Measurements from ENCODE around the gene TFEB. TPM values are rescaled to one million over a fixed set of nuclear protein-coding genes. Genes with fewer than 3 reads are reported as not detected.

Gene TFEB
- total and polyA plus RNA-seq, 4 donors = 13.3 to 38.4 (median 27.8) TPM

DNA sequence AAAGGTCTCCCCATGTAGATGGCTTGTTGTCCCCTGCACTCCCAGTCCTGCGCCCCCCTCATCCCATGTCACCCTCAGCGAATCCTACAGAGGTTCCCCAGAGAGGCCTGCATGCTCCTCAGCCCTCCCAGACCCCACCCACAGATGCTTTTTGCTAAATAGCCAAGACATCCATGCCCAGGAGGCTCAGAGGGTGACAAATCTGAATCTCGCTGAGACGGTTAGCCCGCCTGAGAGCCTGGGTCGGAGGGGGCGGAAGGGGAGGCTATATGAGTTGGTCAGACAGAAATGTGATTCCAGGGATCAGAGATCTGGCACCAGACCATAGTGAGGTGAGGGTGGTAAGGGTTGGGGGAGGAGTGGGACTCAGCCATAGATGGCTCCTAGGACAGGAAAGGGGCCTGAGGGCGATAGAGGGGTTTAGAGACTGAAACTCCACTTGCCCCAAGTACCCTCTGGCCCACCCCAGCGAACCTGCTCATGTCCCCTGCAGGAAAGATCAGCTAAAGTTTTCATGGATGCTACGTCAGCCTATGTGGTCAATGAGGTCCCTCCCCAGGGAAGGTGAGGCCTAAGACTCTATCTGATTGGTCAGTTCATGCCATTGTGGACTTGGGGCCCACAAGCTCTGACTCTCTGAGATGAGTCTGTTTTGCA is 33.2 kb downstream of the TFEB start:
- H3K36me3 ChIP-seq (ENCODE audit: control insufficient read depth in 4 of 4, insufficient read depth in 4 of 4, low read length in 4 of 4) = peaks cover 0 to 8% (median 0%) of the 10 kb centered on the region in 4 donors
- DNase-seq = no peak
- ATAC-seq (ENCODE audit: insufficient read depth, low FRiP score) = no peak
- H3K9ac ChIP-seq (ENCODE audit: insufficient read depth in 1 of 2, low read length in 2 of 2) = no peak overlapping the region
- no peak overlapping the region for H3K4me3 ChIP-seq
- H3K27ac ChIP-seq (ENCODE audit: low read depth in 1 of 2, low read length in 1 of 2) = no peak overlapping the region
- TF ChIP-seq, protein P1, sequence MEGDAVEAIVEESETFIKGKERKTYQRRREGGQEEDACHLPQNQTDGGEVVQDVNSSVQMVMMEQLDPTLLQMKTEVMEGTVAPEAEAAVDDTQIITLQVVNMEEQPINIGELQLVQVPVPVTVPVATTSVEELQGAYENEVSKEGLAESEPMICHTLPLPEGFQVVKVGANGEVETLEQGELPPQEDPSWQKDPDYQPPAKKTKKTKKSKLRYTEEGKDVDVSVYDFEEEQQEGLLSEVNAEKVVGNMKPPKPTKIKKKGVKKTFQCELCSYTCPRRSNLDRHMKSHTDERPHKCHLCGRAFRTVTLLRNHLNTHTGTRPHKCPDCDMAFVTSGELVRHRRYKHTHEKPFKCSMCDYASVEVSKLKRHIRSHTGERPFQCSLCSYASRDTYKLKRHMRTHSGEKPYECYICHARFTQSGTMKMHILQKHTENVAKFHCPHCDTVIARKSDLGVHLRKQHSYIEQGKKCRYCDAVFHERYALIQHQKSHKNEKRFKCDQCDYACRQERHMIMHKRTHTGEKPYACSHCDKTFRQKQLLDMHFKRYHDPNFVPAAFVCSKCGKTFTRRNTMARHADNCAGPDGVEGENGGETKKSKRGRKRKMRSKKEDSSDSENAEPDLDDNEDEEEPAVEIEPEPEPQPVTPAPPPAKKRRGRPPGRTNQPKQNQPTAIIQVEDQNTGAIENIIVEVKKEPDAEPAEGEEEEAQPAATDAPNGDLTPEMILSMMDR (IDR thresholded peaks at IDR 0.05; ENCODE audit: control extremely low read depth, extremely low read depth) = no peak
- H3K9me3 ChIP-seq (ENCODE audit: control insufficient read depth in 4 of 4, insufficient read depth in 3 of 4, low read length in 3 of 4) = no peaks in the 10 kb centered on the region
- peaks cover 0 to 22% (median 9%) of the 10 kb centered on the region in 5 donors for H3K4me1 ChIP-seq (ENCODE audit: control insufficient read depth in 5 of 5, insufficient read depth in 5 of 5, low read length in 5 of 5)
- 96 to 97% methylated on average over 10 of the region's 10 CpGs for WGBS, 2 donors
- H3K27me3 ChIP-seq (ENCODE audit: control insufficient read depth in 3 of 3, insufficient read depth in 3 of 3, low read length in 2 of 3) = no peaks in the 10 kb centered on the region

DNA sequence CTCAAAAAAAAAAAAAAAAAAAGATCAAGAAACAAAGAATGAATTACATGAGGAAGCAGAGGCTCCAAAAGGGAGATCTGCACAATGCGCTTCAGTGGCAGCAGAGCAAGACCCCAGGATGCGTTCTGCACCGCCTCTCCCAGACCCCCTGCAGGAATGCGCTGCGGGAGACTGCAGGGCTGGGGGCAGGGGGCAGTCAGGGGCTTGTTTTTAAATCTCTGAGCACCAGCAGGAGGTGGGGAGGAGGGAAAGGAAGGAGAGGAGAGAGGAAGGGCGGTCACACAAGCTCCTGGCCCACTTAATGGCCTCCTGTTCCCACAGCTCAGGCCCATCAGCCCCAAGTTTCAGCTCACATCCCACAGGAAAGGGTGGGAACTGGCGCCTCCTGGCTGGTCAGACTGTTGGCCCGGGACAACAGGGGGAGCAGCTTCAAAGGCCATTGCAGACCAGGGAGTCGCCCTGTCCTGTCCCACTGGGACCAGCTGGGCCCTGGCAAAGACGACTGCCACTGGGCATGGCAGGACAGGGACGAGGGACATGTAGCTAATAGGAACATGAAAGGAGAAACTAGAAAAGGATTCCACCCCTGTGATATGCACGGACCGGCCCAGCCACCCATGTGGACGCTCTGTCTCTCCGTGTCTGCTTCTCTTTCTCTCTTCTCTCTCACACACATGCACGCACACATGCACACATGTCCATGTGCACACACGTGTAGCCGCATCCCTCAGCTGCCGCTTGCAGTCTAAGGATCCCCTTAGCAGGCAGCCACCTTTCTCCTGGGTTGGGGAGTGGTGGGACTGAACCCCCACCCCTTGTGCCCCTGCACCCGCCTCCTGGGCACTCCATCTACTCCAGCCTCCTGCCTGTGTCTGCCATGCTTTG is 34.7 kb downstream of the TFEB start:
- no peak overlapping the region for H3K4me3 ChIP-seq
- DNase-seq (no peak), ATAC-seq (ENCODE audit: insufficient read depth, low FRiP score) (no peak)
- peaks cover 0 to 12% (median 6%) of the 10 kb centered on the region in 5 donors for H3K4me1 ChIP-seq (ENCODE audit: control insufficient read depth in 5 of 5, insufficient read depth in 5 of 5, low read length in 5 of 5)
- no peak overlapping the region for H3K27ac ChIP-seq (ENCODE audit: low read depth in 1 of 2, low read length in 1 of 2)
- H3K9ac ChIP-seq (ENCODE audit: insufficient read depth in 1 of 2, low read length in 2 of 2) = no peak overlapping the region
- TF ChIP-seq, protein P1 (IDR thresholded peaks at IDR 0.05; ENCODE audit: control extremely low read depth, extremely low read depth) = no peak
- H3K27me3 ChIP-seq (ENCODE audit: control insufficient read depth in 3 of 3, insufficient read depth in 3 of 3, low read length in 2 of 3) = no peaks in the 10 kb centered on the region
- peaks cover 0 to 9% (median 0%) of the 10 kb centered on the region in 4 donors for H3K36me3 ChIP-seq (ENCODE audit: control insufficient read depth in 4 of 4, insufficient read depth in 4 of 4, low read length in 4 of 4)
- WGBS, 2 donors = 86 to 93% methylated on average over 19 to 20 of the region's 20 CpGs
- H3K9me3 ChIP-seq (ENCODE audit: control insufficient read depth in 4 of 4, insufficient read depth in 3 of 4, low read length in 3 of 4) = no peaks in the 10 kb centered on the region

DNA sequence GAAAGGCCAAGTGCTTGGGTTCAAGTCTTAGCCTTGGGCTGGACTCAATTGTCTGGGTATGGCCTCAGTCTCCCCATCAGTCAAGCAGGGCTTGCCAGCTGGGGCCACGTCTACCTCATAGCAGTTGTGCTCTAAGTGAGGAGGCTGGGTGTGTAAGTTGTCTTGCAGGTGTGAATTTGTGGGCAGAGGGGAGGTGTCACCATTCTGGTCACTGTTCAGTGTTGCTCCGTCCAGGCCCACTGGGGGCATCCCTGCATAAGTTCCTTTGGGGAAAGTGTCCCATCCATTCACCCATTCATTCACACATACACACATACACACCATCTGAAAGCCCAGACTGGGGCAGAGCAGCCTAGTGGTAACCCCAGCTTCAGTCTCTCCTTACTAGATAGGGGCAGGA is 36.3 kb downstream of the TFEB start:
- Histone ChIP-seq H3K9me3 (ENCODE audit: control insufficient read depth in 4 of 4, insufficient read depth in 3 of 4, low read length in 3 of 4) (no peaks in the 10 kb centered on the region), H3K36me3 (ENCODE audit: control insufficient read depth in 4 of 4, insufficient read depth in 4 of 4, low read length in 4 of 4) (peaks cover 0 to 10% (median 0%) of the 10 kb centered on the region in 4 donors), H3K9ac (ENCODE audit: insufficient read depth in 1 of 2, low read length in 2 of 2) (no peak overlapping the region), H3K27ac (ENCODE audit: low read depth in 1 of 2, low read length in 1 of 2) (peak overlapping the region in 1 of 2 donors; percentile 60), H3K4me1 (ENCODE audit: control insufficient read depth in 5 of 5, insufficient read depth in 5 of 5, low read length in 5 of 5) (peaks cover 0 to 7% (median 5%) of the 10 kb centered on the region in 5 donors), H3K4me3 (no peak overlapping the region), H3K27me3 (ENCODE audit: control insufficient read depth in 3 of 3, insufficient read depth in 3 of 3, low read length in 2 of 3) (no peaks in the 10 kb centered on the region)
- TF ChIP-seq, protein P1 (IDR thresholded peaks at IDR 0.05; ENCODE audit: control extremely low read depth, extremely low read depth) = no peak
- ATAC-seq (ENCODE audit: insufficient read depth, low FRiP score) (no peak), DNase-seq (no peak)
- 78 to 84% methylated on average over 2 of the region's 2 CpGs for WGBS, 2 donors

Measured in lung (tissue), 12 donors.